ENCODE results near the gene LAMB1.
A peak's percentile ranks its signal among the peaks of the same experiment; 100 is the strongest.
"Not testable (repeated sequence)": the region's sequence is repeated elsewhere in the genome, so short reads cannot be mapped to it uniquely, and the experiment has no call there.

The LAMB1 gene

GRCh38 chr7:108002726-108003598, at the start of gene LAMB1:
Gene LAMB1 (minus strand): TSS chr7:108003161. CDS start chr7:108002885, 276 bp downstream.
- peak; percentile 75 for DNase-seq

- DNase-seq: no peak
These were observed 48.5 kb upstream of the LAMB1 start for GRCh38 chr7:108051454-108051853.

GRCh38 chr7:108049962-108050361, 47.0 kb upstream of the LAMB1 start:
- no peak for DNase-seq

GRCh38 chr7:108048422-108048821, 45.5 kb upstream of the LAMB1 start:
- DNase-seq: no peak

- no peak for DNase-seq
These were observed 44.1 kb upstream of the LAMB1 start for GRCh38 chr7:108046952-108047506.

GRCh38 chr7:108045669-108046068, 42.7 kb upstream of the LAMB1 start:
- peak; percentile 19 for DNase-seq

- peak; percentile 37 for DNase-seq
These were observed 42.2 kb upstream of the LAMB1 start for GRCh38 chr7:108045154-108045553.

- DNase-seq: no peak
These were observed 41.4 kb upstream of the LAMB1 start for GRCh38 chr7:108044345-108044744.

GRCh38 chr7:108038986-108039385, 36.0 kb upstream of the LAMB1 start:
- no peak for DNase-seq

- DNase-seq: no peak
These were observed 34.8 kb upstream of the LAMB1 start for GRCh38 chr7:108037741-108038140.

- DNase-seq: no peak
These were observed 34.2 kb upstream of the LAMB1 start for GRCh38 chr7:108037140-108037539.

- DNase-seq: no peak
These were observed 31.6 kb upstream of the LAMB1 start for GRCh38 chr7:108034586-108034985.

GRCh38 chr7:108033776-108034497, 31.0 kb upstream of the LAMB1 start:
- DNase-seq: no peak

- DNase-seq: not testable (repeated sequence)
These were observed 30.3 kb upstream of the LAMB1 start for GRCh38 chr7:108033309-108033708.

GRCh38 chr7:108030516-108030915, 27.6 kb upstream of the LAMB1 start:
- DNase-seq: peak; percentile 74

GRCh38 chr7:108029034-108029433, 26.1 kb upstream of the LAMB1 start:
- no peak for DNase-seq

- DNase-seq: no peak
These were observed 25.1 kb upstream of the LAMB1 start for GRCh38 chr7:108028111-108028510.

GRCh38 chr7:108027239-108027638, 24.3 kb upstream of the LAMB1 start:
- no peak for DNase-seq

GRCh38 chr7:108026647-108027046, 23.7 kb upstream of the LAMB1 start:
- no peak for DNase-seq

GRCh38 chr7:108026116-108026515, 23.2 kb upstream of the LAMB1 start:
- DNase-seq: no peak

GRCh38 chr7:108024538-108024937, 21.6 kb upstream of the LAMB1 start:
- no peak for DNase-seq

- DNase-seq: no peak
These were observed 17.6 kb upstream of the LAMB1 start for GRCh38 chr7:108020585-108020984.

- DNase-seq: no peak
These were observed 15.7 kb upstream of the LAMB1 start for GRCh38 chr7:108018668-108019067.

- no peak for DNase-seq
These were observed 14.8 kb upstream of the LAMB1 start for GRCh38 chr7:108017776-108018151.

Data from HCEC 1CT (cell line).